H1 (cell line): ENCODE data around the gene TEAD3. TPM values are rescaled to one million over a fixed set of nuclear protein-coding genes. Genes with fewer than 3 reads are reported as not detected.

Experiments used
- CTCF ChIA-PET: fragments of 300-600 bp; sonication (Branson Sonifier 250); formaldehyde crosslinking; loops from one replicate; lab custom pipeline; 2021; ENCODE audit not compliant: partially characterized antibody; lab: Charles Lee
- POLR2A ChIA-PET: fragments of 300-600 bp; sonication (Branson Sonifier 250); formaldehyde crosslinking; loops from one replicate; lab custom pipeline; 2021; ENCODE audit warnings: inconsistent platforms; ENCODE audit not compliant: partially characterized antibody; lab: Charles Lee
- DNase-seq, 2 experiments: peaks; one replicate each; pipeline versions ENCODE4 v3.0.0 to v3.0.0-alpha.2; 2010 to 2022; ENCODE audit warnings: low spot score in 2 of 2, low read depth in 1 of 2, mixed read lengths in 1 of 2
- FAIRE-seq: peaks from 2 replicates; lab custom pipeline; 2011; peaks lifted over from hg19 to GRCh38; lab: Jason Lieb, UNC
- H2AFZ ChIP-seq: 2 replicates; pipeline ENCODE4 v1.8.1; 2012; ENCODE audit warnings: low read length, inconsistent platforms
- H2AK5ac ChIP-seq: 2 replicates; pipeline ENCODE4 v1.6.1; 2013; ENCODE audit warnings: low read depth, low read length
- H2BK120ac ChIP-seq: replicated peaks from 2 replicates; pipeline ENCODE3; 2013; ENCODE audit warnings: low read depth, low read length, inconsistent platforms
- H2BK12ac ChIP-seq: 2 replicates; pipeline ENCODE4 v1.6.1; 2013; ENCODE audit warnings: low read depth, low read length
- H2BK15ac ChIP-seq: 2 replicates; pipeline ENCODE4 v1.6.1; 2013; ENCODE audit warnings: low read length
- H2BK20ac ChIP-seq: 2 replicates; pipeline ENCODE4 v1.6.1; 2013; ENCODE audit warnings: low read length
- H2BK5ac ChIP-seq: 2 replicates; pipeline ENCODE4 v1.6.1; 2013; ENCODE audit warnings: low read depth, low read length
- H3K14ac ChIP-seq: 2 replicates; pipeline ENCODE4 v1.6.1; 2013; ENCODE audit warnings: inconsistent platforms; ENCODE audit not compliant: insufficient read length
- H3K18ac ChIP-seq: 2 replicates; pipeline ENCODE4 v1.6.1; 2013; ENCODE audit warnings: low read length; ENCODE audit errors: extremely low read depth
- H3K23ac ChIP-seq: 2 replicates; pipeline ENCODE4 v1.6.1; 2013; ENCODE audit warnings: inconsistent platforms; ENCODE audit not compliant: insufficient read length
- H3K23me2 ChIP-seq: 2 replicates; pipeline ENCODE4 v1.6.1; 2013; ENCODE audit warnings: low read depth, low read length
- H3K27ac ChIP-seq: 2 replicates; pipeline ENCODE4 v1.6.1; 2011; ENCODE audit warnings: low read depth, low read length, inconsistent platforms
- H3K27me3 ChIP-seq, 4 experiments: replicated peaks in 1 of 4; 1 replicate in 1 of 4; 2 replicates in 3 of 4; pipeline versions ENCODE4 v1.6.1 to v1.8.1; 2011 to 2013; ENCODE audit warnings: low read length in 3 of 4, mild to moderate bottlenecking in 3 of 4, inconsistent platforms in 2 of 4, mixed read lengths in 2 of 4, moderate library complexity in 1 of 4; ENCODE audit not compliant: control insufficient read depth in 3 of 4, insufficient read depth in 3 of 4; ENCODE audit errors: extremely low read depth in 1 of 4
- H3K36me3 ChIP-seq, 4 experiments: 2 replicates each; pipeline versions ENCODE4 v1.6.1 to v1.8.1; 2011 to 2013; ENCODE audit warnings: mild to moderate bottlenecking in 4 of 4, low read length in 3 of 4, moderate library complexity in 2 of 4, control low read depth in 1 of 4, inconsistent platforms in 1 of 4; ENCODE audit not compliant: insufficient read depth in 4 of 4, control insufficient read depth in 2 of 4
- H3K4ac ChIP-seq: replicated peaks from 2 replicates; pipeline ENCODE3; 2013; ENCODE audit warnings: low read length, low read depth, mixed read lengths, inconsistent platforms; ENCODE audit not compliant: insufficient read length
- H3K4me1 ChIP-seq, 4 experiments: replicated peaks in 1 of 4; 1 replicate in 1 of 4; 2 replicates in 3 of 4; pipeline versions ENCODE4 v1.6.1 to v1.8.1; 2011 to 2013; ENCODE audit warnings: low read length in 3 of 4, inconsistent platforms in 2 of 4, mixed read lengths in 1 of 4; ENCODE audit not compliant: insufficient read depth in 4 of 4, control insufficient read depth in 3 of 4
- H3K4me2 ChIP-seq, 2 experiments: 2 replicates each; pipeline versions ENCODE4 v1.6.1 to v1.8.1; 2011 to 2013; ENCODE audit warnings: low read depth in 2 of 2, low read length in 2 of 2, control low read depth in 1 of 2, inconsistent platforms in 1 of 2, mild to moderate bottlenecking in 1 of 2; ENCODE audit not compliant: insufficient read depth in 1 of 2
- H3K4me3 ChIP-seq, 4 experiments: fragments of 200-600, 300-600 bp in 1 of 4; sonication (generic), shearing (Covaris generic), sonication (Bioruptor Twin) in 1 of 4; 2 replicates each; pipeline versions ENCODE4 v1.5.1 to v1.8.1; 2011 to 2016; ENCODE audit warnings: low read length in 4 of 4, low read depth in 3 of 4, control low read depth in 2 of 4, inconsistent platforms in 2 of 4, mild to moderate bottlenecking in 2 of 4, mixed read lengths in 1 of 4, moderate library complexity in 1 of 4; ENCODE audit not compliant: insufficient read depth in 2 of 4; ENCODE audit errors: extremely low read depth in 1 of 4
- H3K56ac ChIP-seq: replicated peaks from 2 replicates; pipeline ENCODE3; 2013; ENCODE audit warnings: low read depth, mild to moderate bottlenecking, mixed read lengths, low read length, inconsistent platforms; ENCODE audit not compliant: insufficient read length
- H3K79me1 ChIP-seq: 2 replicates; pipeline ENCODE4 v1.6.1; 2013; ENCODE audit warnings: low read depth, low read length, control low read depth
- H3K79me2 ChIP-seq, 2 experiments: 2 replicates each; pipeline versions ENCODE4 v1.6.1 to v1.8.1; 2012 to 2013; ENCODE audit warnings: low read length in 2 of 2, mild to moderate bottlenecking in 2 of 2, inconsistent platforms in 1 of 2; ENCODE audit not compliant: insufficient read depth in 2 of 2, control insufficient read depth in 1 of 2
- H3K9ac ChIP-seq, 4 experiments: replicated peaks in 1 of 4; 1 replicate in 1 of 4; 2 replicates in 3 of 4; pipeline versions ENCODE4 v1.6.1 to v1.8.1; 2011 to 2013; ENCODE audit warnings: low read depth in 3 of 4, low read length in 3 of 4, control low read depth in 2 of 4, mild to moderate bottlenecking in 2 of 4, moderate library complexity in 2 of 4, inconsistent platforms in 1 of 4; ENCODE audit errors: extremely low read depth in 1 of 4
- H3K9me3 ChIP-seq, 2 experiments: 2 replicates each; pipeline versions ENCODE4 v1.6.1 to v1.8.1; 2012 to 2013; ENCODE audit warnings: mild to moderate bottlenecking in 2 of 2, moderate library complexity in 2 of 2, control low read depth in 1 of 2, inconsistent platforms in 1 of 2, low read depth in 1 of 2, low read length in 1 of 2, mixed read lengths in 1 of 2; ENCODE audit not compliant: insufficient read depth in 2 of 2
- H4K20me1 ChIP-seq, 2 experiments: replicated peaks in 1 of 2; 2 replicates each; pipeline versions ENCODE3 to v1.8.1; 2011 to 2013; ENCODE audit warnings: inconsistent platforms in 2 of 2, low read length in 2 of 2, mild to moderate bottlenecking in 1 of 2; ENCODE audit not compliant: insufficient read depth in 2 of 2, control insufficient read depth in 1 of 2
- H4K5ac ChIP-seq: 2 replicates; pipeline ENCODE4 v1.6.1; 2013; ENCODE audit warnings: low read length, low read depth, mixed read lengths, inconsistent platforms; ENCODE audit not compliant: insufficient read length
- H4K8ac ChIP-seq: 2 replicates; pipeline ENCODE4 v1.8.0; 2013; ENCODE audit warnings: mild to moderate bottlenecking, moderate library complexity, low read length, inconsistent platforms; ENCODE audit not compliant: insufficient read depth; ENCODE audit errors: extremely low read depth
- H4K91ac ChIP-seq: replicated peaks from 2 replicates; pipeline ENCODE3; 2013; ENCODE audit warnings: low read length, mixed read lengths, inconsistent platforms; ENCODE audit not compliant: insufficient read length
- RXRA ChIP-seq: IDR thresholded peaks from 2 replicates; pipeline ENCODE4 v1.6.1; 2011; ENCODE audit warnings: low read depth, mild to moderate bottlenecking, low read length, moderate library complexity; ENCODE audit not compliant: insufficient read depth
- SP2 ChIP-seq: IDR thresholded peaks from 2 replicates; pipeline ENCODE4 v1.6.1; 2012; ENCODE audit warnings: mild to moderate bottlenecking, low read length, inconsistent platforms
- WGBS, 2 experiments: shearing (Covaris generic) in 1 of 2; methylation state at CpG; one replicate each; pipeline versions ENCODE4 v1.1.6 to v1.1.7; 2013 to 2015; ENCODE audit warnings: low lambda C conversion rate in 2 of 2, mixed read lengths in 2 of 2, inconsistent platforms in 1 of 2, low coverage in 1 of 2, missing lambda C conversion rate in 1 of 2; ENCODE audit not compliant: insufficient replicate concordance in 2 of 2, insufficient coverage in 1 of 2, insufficient read length in 1 of 2; ENCODE audit errors: extremely low coverage in 1 of 2, missing lambda C conversion rate in 1 of 2; 5-methylcytosine and 5-hydroxymethylcytosine counted together
- polyA plus RNA-seq, 7 experiments: library from polyadenylated mRNA; depleted of rRNA in 3 of 7; stranded (reverse) in 5 of 7; unstranded in 2 of 7; fragments of >200 nt in 5 of 7; fragments of 200-250 nt in 2 of 7; gene quantifications; 1 replicate in 5 of 7; 2 replicates in 1 of 7; 4 replicates in 1 of 7; pipeline versions ENCODE4 v1.2.1 to v1.2.3, GENCODE V29; 2011 to 2013; ENCODE audit warnings: missing spikeins in 2 of 7, mixed read lengths in 2 of 7
- total RNA-seq: library from RNA; stranded (reverse); fragmentation: NEBNext Ultra II Directional; extraction: Animal tissue kit (Norgen Biotek cat#: 25700); gene quantifications from 2 replicates; pipeline ENCODE4 v1.2.1, GENCODE V29; 2021

TEAD3 gene
- total and polyA plus RNA-seq, 2 of the 8 experiments (the other 6 are each of a cell fraction or from before 2014, with no cell fraction given), result 20.1 to 28.7 TPM

GRCh38 chr6:35499372-35499771, 2.5 kb upstream of the TEAD3 start:
- Histone ChIP-seq H3K27me3 (peaks cover 0 to 13% (median 6%) of the 10 kb centered on the region in 4 experiments; a peak in 4 of 7 replicates), H2AK5ac (0 out of 2 replicates have a peak overlapping the region, but pooled peaks have one; percentile 3), H3K56ac (no peak overlapping the region), H2BK120ac (no peak overlapping the region), H3K79me2 (peaks cover 0 to 15% of the 10 kb centered on the region in 2 experiments; a peak in 2 of 4 replicates), H2BK5ac (no peak overlapping the region), H3K79me1 (peaks cover 5% of the 10 kb centered on the region; the same call in 1 of the 2 replicates), H3K23ac (no peak overlapping the region), H4K5ac (no peak overlapping the region), H3K18ac (no peak overlapping the region), H4K20me1 (peaks cover 4 to 8% of the 10 kb centered on the region in 2 experiments), H3K9ac (no peak overlapping the region), H3K4me1 (peaks cover 7 to 22% (median 16%) of the 10 kb centered on the region in 4 experiments), H3K4ac (no peak overlapping the region), H3K36me3 (no peaks in the 10 kb centered on the region), H4K8ac (no peak overlapping the region), H2AFZ (no peak overlapping the region), H3K27ac (no peak overlapping the region)
- 81% methylated on average over 4 of the region's 4 CpGs; no CpG with 5 or more reads in 1 of the 2 experiments for WGBS, 2 experiments
- no peak for FAIRE-seq
- CTCF ChIA-PET, result no interaction called here
- no peak for TF ChIP-seq SP2
- TF ChIP-seq RXRA, result no peak
- TF ChIP-seq, all 59 proteins: peak for 0
- Histone ChIP-seq H3K23me2 (peaks cover 6% of the 10 kb centered on the region; the same call in 1 of the 2 replicates), H3K9me3 (no peaks in the 10 kb centered on the region), H2BK15ac (peak overlapping the region; percentile 92), H2BK20ac (0 out of 2 replicates have a peak overlapping the region, but pooled peaks have one; percentile 29), H3K14ac (no peak overlapping the region), H2BK12ac (no peak overlapping the region), H3K4me2 (peak overlapping the region in 1 of 2 experiments; percentile 83; a peak in 1 of 4 replicates), H3K4me3 (no peak overlapping the region), H4K91ac (no peak overlapping the region)
- no peak for DNase-seq
- POLR2A ChIA-PET, result interaction anchor here (1.0 to 37.6 kb wide), 2 partner anchors 9 to 22 kb away, joined by 4 to 1319 read pairs; partner anchors contain the start of gene RPL10A
